Measurements from ENCODE around the gene PSENEN. TPM values are rescaled to one million over a fixed set of nuclear protein-coding genes. Genes with fewer than 3 reads are reported as not detected.
"Not testable (repeated sequence)": the region's sequence is repeated elsewhere in the genome, so short reads cannot be mapped to it uniquely, and the experiment has no call there.

PSENEN gene
- polyA plus RNA-seq, 2 donors: 62.5 to 128 TPM

DNA sequence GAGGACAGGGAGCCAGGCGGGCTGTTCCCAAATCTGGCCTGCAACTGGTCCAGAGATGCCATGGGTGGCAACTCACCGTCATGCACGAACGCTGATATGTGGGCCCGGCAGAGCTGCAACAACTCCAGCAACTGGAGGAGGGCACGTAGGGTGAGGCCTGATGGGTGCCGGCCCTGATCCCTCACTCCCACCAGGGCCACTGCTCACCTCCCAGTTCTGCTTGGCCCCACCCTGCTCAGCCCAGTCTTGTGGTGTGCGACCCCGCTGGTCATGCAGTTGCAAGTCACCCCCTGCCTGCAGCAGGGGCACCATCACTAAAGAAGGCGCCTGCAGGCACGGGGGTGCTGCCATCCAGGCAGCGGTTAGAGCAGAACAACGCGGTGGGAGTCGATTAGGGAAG is 46.9 kb downstream of the PSENEN start:
- Histone ChIP-seq H3K4me3 (ENCODE audit: low read depth in 1 of 2, low read length in 2 of 2) (no peak overlapping the region), H3K27me3 (ENCODE audit: control insufficient read depth in 1 of 2, insufficient read depth in 2 of 2, low read length in 2 of 2) (peaks cover 0 to 8% of the 10 kb centered on the region in 2 donors), H3K9me3 (ENCODE audit: control insufficient read depth in 2 of 2, insufficient read depth in 1 of 2, low read depth in 1 of 2, low read length in 1 of 2) (no peaks in the 10 kb centered on the region), H3K36me3 (ENCODE audit: control insufficient read depth in 2 of 2, insufficient read depth in 2 of 2, low read length in 1 of 2) (no peaks in the 10 kb centered on the region), H3K27ac (ENCODE audit: low read depth in 2 of 2, low read length in 1 of 2) (no peak overlapping the region), H3K4me1 (ENCODE audit: control insufficient read depth in 2 of 2, insufficient read depth in 2 of 2, low read length in 1 of 2) (no peaks in the 10 kb centered on the region)
- 84 to 87% methylated on average over 15 of the region's 15 CpGs for WGBS, 2 donors

DNA sequence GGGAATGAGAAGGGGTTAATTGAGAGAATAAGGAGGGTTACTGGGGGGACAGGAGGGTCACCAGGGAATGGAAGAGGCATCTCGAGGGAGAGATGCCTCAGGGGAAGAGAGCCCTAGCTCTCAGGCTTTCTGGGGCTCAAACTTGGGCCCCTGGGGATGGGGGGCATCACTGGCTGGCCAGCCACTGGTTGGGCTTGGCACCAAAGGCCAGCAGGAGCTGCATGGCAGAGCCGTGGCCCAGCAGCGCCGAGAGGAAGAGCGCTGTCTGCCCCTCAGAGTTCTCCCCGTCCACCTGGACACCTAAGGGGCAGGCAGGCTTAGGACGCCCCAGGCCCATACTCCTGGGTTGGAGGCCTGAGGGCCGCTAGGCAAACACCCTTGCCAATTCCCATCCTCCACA is 47.4 kb downstream of the PSENEN start:
- Histone ChIP-seq H3K36me3 (ENCODE audit: control insufficient read depth in 2 of 2, insufficient read depth in 2 of 2, low read length in 1 of 2) (no peaks in the 10 kb centered on the region), H3K9me3 (ENCODE audit: control insufficient read depth in 2 of 2, insufficient read depth in 1 of 2, low read depth in 1 of 2, low read length in 1 of 2) (peaks cover 0 to 1% of the 10 kb centered on the region in 2 donors), H3K27ac (ENCODE audit: low read depth in 2 of 2, low read length in 1 of 2) (no peak overlapping the region), H3K4me3 (ENCODE audit: low read depth in 1 of 2, low read length in 2 of 2) (no peak overlapping the region), H3K27me3 (ENCODE audit: control insufficient read depth in 1 of 2, insufficient read depth in 2 of 2, low read length in 2 of 2) (peaks cover 0 to 8% of the 10 kb centered on the region in 2 donors), H3K4me1 (ENCODE audit: control insufficient read depth in 2 of 2, insufficient read depth in 2 of 2, low read length in 1 of 2) (peaks cover 0 to 2% of the 10 kb centered on the region in 2 donors)
- 76 to 77% methylated on average over 8 of the region's 8 CpGs for WGBS, 2 donors

- H3K27ac ChIP-seq (ENCODE audit: low read depth in 2 of 2, low read length in 1 of 2): no peak overlapping the region
- no peaks in the 10 kb centered on the region for H3K36me3 ChIP-seq (ENCODE audit: control insufficient read depth in 2 of 2, insufficient read depth in 2 of 2, low read length in 1 of 2)
- 63 to 72% methylated on average over 7 of the region's 7 CpGs for WGBS, 2 donors
- H3K9me3 ChIP-seq (ENCODE audit: control insufficient read depth in 2 of 2, insufficient read depth in 1 of 2, low read depth in 1 of 2, low read length in 1 of 2): peaks cover 0 to 3% of the 10 kb centered on the region in 2 donors
- peaks cover 0 to 2% of the 10 kb centered on the region in 2 donors for H3K4me1 ChIP-seq (ENCODE audit: control insufficient read depth in 2 of 2, insufficient read depth in 2 of 2, low read length in 1 of 2)
- peaks cover 0 to 8% of the 10 kb centered on the region in 2 donors for H3K27me3 ChIP-seq (ENCODE audit: control insufficient read depth in 1 of 2, insufficient read depth in 2 of 2, low read length in 2 of 2)
- H3K4me3 ChIP-seq (ENCODE audit: low read depth in 1 of 2, low read length in 2 of 2): no peak overlapping the region
Observed at GRCh38 chr19:35793381-35794165, 48.1 kb downstream of the PSENEN start.

GRCh38 chr19:35795564-35795963 is 50.1 kb downstream of the PSENEN start:
- not testable (repeated sequence) for H3K27me3 ChIP-seq (ENCODE audit: control insufficient read depth in 1 of 2, insufficient read depth in 2 of 2, low read length in 2 of 2); H3K9me3 ChIP-seq (ENCODE audit: control insufficient read depth in 2 of 2, insufficient read depth in 1 of 2, low read depth in 1 of 2, low read length in 1 of 2)
- 67 to 69% methylated on average over 1 of the region's 1 CpG for WGBS, 2 donors

More at GRCh38 chr19:35795564-35795963, 50.1 kb downstream of the PSENEN start:
- not testable (repeated sequence) for H3K4me1 ChIP-seq (ENCODE audit: control insufficient read depth in 2 of 2, insufficient read depth in 2 of 2, low read length in 1 of 2); H3K4me3 ChIP-seq (ENCODE audit: low read depth in 1 of 2, low read length in 2 of 2); H3K36me3 ChIP-seq (ENCODE audit: control insufficient read depth in 2 of 2, insufficient read depth in 2 of 2, low read length in 1 of 2); H3K27ac ChIP-seq (ENCODE audit: low read depth in 2 of 2, low read length in 1 of 2)

Other genes with a start within 250 kb of the PSENEN start
- gene DMKN, start 232.0 kb upstream of the PSENEN start, polyA plus RNA-seq: 100 to 1,000 TPM; 223 to 315 TPM
- gene SBSN, start 217.3 kb upstream of the PSENEN start, polyA plus RNA-seq: 1,000 to 10,000 TPM in 1 of 2 donors, 100 to 1,000 TPM in 1; 453 to 1,191 TPM
- gene GAPDHS, start 212.2 kb upstream of the PSENEN start, polyA plus RNA-seq: not detected
- 100 to 1,000 TPM in 1 of 2 donors, 10 to 100 TPM in 1; 61.7 to 145 TPM for gene TMEM147, start 200.0 kb upstream of the PSENEN start, polyA plus RNA-seq
- under 1 TPM; 0.02 to 0.12 TPM for gene ATP4A, start 182.0 kb upstream of the PSENEN start, polyA plus RNA-seq
- not detected for gene PMIS2, start 159.5 kb upstream of the PSENEN start, polyA plus RNA-seq
- gene HAUS5, start 132.9 kb upstream of the PSENEN start, polyA plus RNA-seq: 10 to 100 TPM; 10.1 to 24.1 TPM
- 10 to 100 TPM; 47.8 to 61.5 TPM for gene RBM42, start 116.6 kb upstream of the PSENEN start, polyA plus RNA-seq
- 1 to 10 TPM; 3.4 to 5.6 TPM for gene ETV2, start 103.9 kb upstream of the PSENEN start, polyA plus RNA-seq
- 1,000 to 10,000 TPM; 1,022 to 1,339 TPM for gene COX6B1, start 97.3 kb upstream of the PSENEN start, polyA plus RNA-seq
- 10 to 100 TPM; 10.7 to 11.5 TPM for gene UPK1A, start 79.1 kb upstream of the PSENEN start, polyA plus RNA-seq
- gene ZBTB32, start 41.1 kb upstream of the PSENEN start, polyA plus RNA-seq: under 1 TPM; 0.07 to 0.18 TPM
- 10 to 100 TPM; 21.5 to 33.8 TPM for gene KMT2B, start 27.6 kb upstream of the PSENEN start, polyA plus RNA-seq
- gene IGFLR1, start 3.2 kb upstream of the PSENEN start, polyA plus RNA-seq: 1 to 10 TPM; 4.3 to 5.1 TPM
- gene U2AF1L4, start 233 bp upstream of the PSENEN start, polyA plus RNA-seq: 10 to 100 TPM; 17.4 to 43.4 TPM
- 10 to 100 TPM; 10.6 to 20.9 TPM for gene LIN37, start 2.9 kb downstream of the PSENEN start, polyA plus RNA-seq
- gene HSPB6, start 11.4 kb downstream of the PSENEN start, polyA plus RNA-seq: 10 to 100 TPM; 12.5 to 18.3 TPM
- 10 to 100 TPM in 1 of 2 donors, 1 to 10 TPM in 1; 5.5 to 13.8 TPM for gene PROSER3, start 12.5 kb downstream of the PSENEN start, polyA plus RNA-seq
- gene ARHGAP33, start 29.9 kb downstream of the PSENEN start, polyA plus RNA-seq: 10 to 100 TPM in 1 of 2 donors, 1 to 10 TPM in 1; 5.7 to 20.8 TPM
- not detected for gene PRODH2, start 67.2 kb downstream of the PSENEN start, polyA plus RNA-seq
- gene NPHS1, start 106.9 kb downstream of the PSENEN start, polyA plus RNA-seq: not detected
- gene KIRREL2, start 111.3 kb downstream of the PSENEN start, polyA plus RNA-seq: under 1 TPM in 1 of 2 donors, not detected in 1; 0.02 TPM
- gene APLP1, start 122.9 kb downstream of the PSENEN start, polyA plus RNA-seq: 1 to 10 TPM in 1 of 2 donors, under 1 TPM in 1; 0.69 to 1.4 TPM
- gene NFKBID, start 154.9 kb downstream of the PSENEN start, polyA plus RNA-seq: 1 to 10 TPM; 6.6 to 8.5 TPM
- gene HCST, start 156.9 kb downstream of the PSENEN start, polyA plus RNA-seq: 1 to 10 TPM; 6.2 to 6.7 TPM
- gene TYROBP, start 162.6 kb downstream of the PSENEN start, polyA plus RNA-seq: 10 to 100 TPM; 16.7 to 26.8 TPM
- gene LRFN3, start 190.7 kb downstream of the PSENEN start, polyA plus RNA-seq: 1 to 10 TPM; 4.9 to 5.0 TPM
- gene SDHAF1, start 249.5 kb downstream of the PSENEN start, polyA plus RNA-seq: 10 to 100 TPM in 1 of 2 donors, 1 to 10 TPM in 1; 8.6 to 18.0 TPM